Measurements from ENCODE around the gene CYP26B1. TPM values are rescaled to one million over a fixed set of nuclear protein-coding genes. Genes with fewer than 3 reads are reported as not detected.

CYP26B1 gene
- total and polyA plus RNA-seq, 9 of the 15 experiments (the other 6 are each of a cell fraction or from before 2014, with no cell fraction given), result 0.01 to 0.13 (median 0.04) TPM; not detected in 6

DNA sequence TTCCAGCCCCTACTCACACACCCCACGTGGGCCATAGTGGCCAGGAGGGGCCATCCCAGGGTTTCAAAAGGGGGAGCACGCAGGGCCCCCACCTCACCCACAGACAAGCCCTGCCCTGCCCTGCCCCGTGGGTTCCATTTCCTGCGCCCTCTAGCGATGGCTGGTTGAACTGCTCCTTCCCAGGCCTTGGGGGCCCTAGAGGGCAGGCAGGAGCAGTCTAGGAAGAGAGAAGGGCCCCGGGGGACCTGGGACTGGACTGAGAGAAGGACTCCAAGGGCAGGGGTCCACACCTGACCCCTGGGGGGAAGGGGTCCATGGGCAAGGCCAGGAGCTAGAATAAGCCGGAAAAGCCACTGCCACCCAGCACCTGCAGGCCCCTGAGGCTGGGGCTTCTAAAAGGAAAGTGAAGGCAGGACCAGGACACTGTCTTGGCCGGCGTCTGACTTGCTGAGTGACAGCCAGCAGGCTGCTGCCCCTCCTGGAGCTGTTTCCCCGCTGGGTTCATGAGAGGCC is 10.1 kb downstream of the CYP26B1 start (continued):
- TF ChIP-seq, protein P1, sequence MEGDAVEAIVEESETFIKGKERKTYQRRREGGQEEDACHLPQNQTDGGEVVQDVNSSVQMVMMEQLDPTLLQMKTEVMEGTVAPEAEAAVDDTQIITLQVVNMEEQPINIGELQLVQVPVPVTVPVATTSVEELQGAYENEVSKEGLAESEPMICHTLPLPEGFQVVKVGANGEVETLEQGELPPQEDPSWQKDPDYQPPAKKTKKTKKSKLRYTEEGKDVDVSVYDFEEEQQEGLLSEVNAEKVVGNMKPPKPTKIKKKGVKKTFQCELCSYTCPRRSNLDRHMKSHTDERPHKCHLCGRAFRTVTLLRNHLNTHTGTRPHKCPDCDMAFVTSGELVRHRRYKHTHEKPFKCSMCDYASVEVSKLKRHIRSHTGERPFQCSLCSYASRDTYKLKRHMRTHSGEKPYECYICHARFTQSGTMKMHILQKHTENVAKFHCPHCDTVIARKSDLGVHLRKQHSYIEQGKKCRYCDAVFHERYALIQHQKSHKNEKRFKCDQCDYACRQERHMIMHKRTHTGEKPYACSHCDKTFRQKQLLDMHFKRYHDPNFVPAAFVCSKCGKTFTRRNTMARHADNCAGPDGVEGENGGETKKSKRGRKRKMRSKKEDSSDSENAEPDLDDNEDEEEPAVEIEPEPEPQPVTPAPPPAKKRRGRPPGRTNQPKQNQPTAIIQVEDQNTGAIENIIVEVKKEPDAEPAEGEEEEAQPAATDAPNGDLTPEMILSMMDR (IDR thresholded peaks at IDR 0.05 in 2 of 3, conservative IDR thresholded peaks at IDR 0.05 in 1 of 3; ENCODE audit: insufficient read depth in 2 of 3, low read depth in 1 of 3, low read length in 3 of 3), result peak; percentile 90 to 98 (median 98)
- TF ChIP-seq, protein P2, sequence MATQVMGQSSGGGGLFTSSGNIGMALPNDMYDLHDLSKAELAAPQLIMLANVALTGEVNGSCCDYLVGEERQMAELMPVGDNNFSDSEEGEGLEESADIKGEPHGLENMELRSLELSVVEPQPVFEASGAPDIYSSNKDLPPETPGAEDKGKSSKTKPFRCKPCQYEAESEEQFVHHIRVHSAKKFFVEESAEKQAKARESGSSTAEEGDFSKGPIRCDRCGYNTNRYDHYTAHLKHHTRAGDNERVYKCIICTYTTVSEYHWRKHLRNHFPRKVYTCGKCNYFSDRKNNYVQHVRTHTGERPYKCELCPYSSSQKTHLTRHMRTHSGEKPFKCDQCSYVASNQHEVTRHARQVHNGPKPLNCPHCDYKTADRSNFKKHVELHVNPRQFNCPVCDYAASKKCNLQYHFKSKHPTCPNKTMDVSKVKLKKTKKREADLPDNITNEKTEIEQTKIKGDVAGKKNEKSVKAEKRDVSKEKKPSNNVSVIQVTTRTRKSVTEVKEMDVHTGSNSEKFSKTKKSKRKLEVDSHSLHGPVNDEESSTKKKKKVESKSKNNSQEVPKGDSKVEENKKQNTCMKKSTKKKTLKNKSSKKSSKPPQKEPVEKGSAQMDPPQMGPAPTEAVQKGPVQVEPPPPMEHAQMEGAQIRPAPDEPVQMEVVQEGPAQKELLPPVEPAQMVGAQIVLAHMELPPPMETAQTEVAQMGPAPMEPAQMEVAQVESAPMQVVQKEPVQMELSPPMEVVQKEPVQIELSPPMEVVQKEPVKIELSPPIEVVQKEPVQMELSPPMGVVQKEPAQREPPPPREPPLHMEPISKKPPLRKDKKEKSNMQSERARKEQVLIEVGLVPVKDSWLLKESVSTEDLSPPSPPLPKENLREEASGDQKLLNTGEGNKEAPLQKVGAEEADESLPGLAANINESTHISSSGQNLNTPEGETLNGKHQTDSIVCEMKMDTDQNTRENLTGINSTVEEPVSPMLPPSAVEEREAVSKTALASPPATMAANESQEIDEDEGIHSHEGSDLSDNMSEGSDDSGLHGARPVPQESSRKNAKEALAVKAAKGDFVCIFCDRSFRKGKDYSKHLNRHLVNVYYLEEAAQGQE (IDR thresholded peaks at IDR 0.05; ENCODE audit: borderline replicate concordance), result peak; percentile 61; the same call in 1 of the 2 replicates
- TF ChIP-seq, protein P2 (CRISPR knock-in tag; IDR thresholded peaks at IDR 0.05; ENCODE audit: low read depth), result no peak
- peak; percentile 52 to 92; a peak in 3 of 4 replicates for TF ChIP-seq MAZ (CRISPR knock-in tag; conservative IDR thresholded peaks at IDR 0.05 in 1 of 2, IDR thresholded peaks at IDR 0.05 in 1 of 2)
- TF ChIP-seq, protein P3, sequence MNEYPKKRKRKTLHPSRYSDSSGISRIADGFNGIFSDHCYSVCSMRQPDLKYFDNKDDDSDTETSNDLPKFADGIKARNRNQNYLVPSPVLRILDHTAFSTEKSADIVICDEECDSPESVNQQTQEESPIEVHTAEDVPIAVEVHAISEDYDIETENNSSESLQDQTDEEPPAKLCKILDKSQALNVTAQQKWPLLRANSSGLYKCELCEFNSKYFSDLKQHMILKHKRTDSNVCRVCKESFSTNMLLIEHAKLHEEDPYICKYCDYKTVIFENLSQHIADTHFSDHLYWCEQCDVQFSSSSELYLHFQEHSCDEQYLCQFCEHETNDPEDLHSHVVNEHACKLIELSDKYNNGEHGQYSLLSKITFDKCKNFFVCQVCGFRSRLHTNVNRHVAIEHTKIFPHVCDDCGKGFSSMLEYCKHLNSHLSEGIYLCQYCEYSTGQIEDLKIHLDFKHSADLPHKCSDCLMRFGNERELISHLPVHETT (CRISPR knock-in tag; conservative IDR thresholded peaks at IDR 0.05 in 1 of 2, IDR thresholded peaks at IDR 0.05 in 1 of 2), result no peak
- TF ChIP-seq SMC3 (conservative IDR thresholded peaks at IDR 0.05; ENCODE audit: insufficient read depth, low read depth, low read length), result peak; percentile 62
- TF ChIP-seq, protein P4, sequence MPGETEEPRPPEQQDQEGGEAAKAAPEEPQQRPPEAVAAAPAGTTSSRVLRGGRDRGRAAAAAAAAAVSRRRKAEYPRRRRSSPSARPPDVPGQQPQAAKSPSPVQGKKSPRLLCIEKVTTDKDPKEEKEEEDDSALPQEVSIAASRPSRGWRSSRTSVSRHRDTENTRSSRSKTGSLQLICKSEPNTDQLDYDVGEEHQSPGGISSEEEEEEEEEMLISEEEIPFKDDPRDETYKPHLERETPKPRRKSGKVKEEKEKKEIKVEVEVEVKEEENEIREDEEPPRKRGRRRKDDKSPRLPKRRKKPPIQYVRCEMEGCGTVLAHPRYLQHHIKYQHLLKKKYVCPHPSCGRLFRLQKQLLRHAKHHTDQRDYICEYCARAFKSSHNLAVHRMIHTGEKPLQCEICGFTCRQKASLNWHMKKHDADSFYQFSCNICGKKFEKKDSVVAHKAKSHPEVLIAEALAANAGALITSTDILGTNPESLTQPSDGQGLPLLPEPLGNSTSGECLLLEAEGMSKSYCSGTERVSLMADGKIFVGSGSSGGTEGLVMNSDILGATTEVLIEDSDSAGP (CRISPR knock-in tag; IDR thresholded peaks at IDR 0.05), result no peak
- TF ChIP-seq GATA2 (CRISPR knock-in tag; IDR thresholded peaks at IDR 0.05), result no peak
- TF ChIP-seq, protein P5, sequence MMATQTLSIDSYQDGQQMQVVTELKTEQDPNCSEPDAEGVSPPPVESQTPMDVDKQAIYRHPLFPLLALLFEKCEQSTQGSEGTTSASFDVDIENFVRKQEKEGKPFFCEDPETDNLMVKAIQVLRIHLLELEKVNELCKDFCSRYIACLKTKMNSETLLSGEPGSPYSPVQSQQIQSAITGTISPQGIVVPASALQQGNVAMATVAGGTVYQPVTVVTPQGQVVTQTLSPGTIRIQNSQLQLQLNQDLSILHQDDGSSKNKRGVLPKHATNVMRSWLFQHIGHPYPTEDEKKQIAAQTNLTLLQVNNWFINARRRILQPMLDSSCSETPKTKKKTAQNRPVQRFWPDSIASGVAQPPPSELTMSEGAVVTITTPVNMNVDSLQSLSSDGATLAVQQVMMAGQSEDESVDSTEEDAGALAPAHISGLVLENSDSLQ (IDR thresholded peaks at IDR 0.05), result peak; percentile 39; the same call in 1 of the 2 replicates
- no peak for TF ChIP-seq EZH2 (IDR thresholded peaks at IDR 0.05; ENCODE audit: borderline replicate concordance, low read depth, low read length)
- TF ChIP-seq SMARCA5 (IDR thresholded peaks at IDR 0.05), result no peak
- TF ChIP-seq C11orf30 (IDR thresholded peaks at IDR 0.05; ENCODE audit: low read depth), result no peak
